NCI-H748 (cell line): Measurements from ENCODE around the gene ZNF496.

Source experiments
- DNase-seq: peaks from one replicate; lab custom pipeline; 2025; ENCODE audit not compliant: unreplicated experiment; lab: John Stamatoyannopoulos, UW

Gene ZNF496

DNA sequence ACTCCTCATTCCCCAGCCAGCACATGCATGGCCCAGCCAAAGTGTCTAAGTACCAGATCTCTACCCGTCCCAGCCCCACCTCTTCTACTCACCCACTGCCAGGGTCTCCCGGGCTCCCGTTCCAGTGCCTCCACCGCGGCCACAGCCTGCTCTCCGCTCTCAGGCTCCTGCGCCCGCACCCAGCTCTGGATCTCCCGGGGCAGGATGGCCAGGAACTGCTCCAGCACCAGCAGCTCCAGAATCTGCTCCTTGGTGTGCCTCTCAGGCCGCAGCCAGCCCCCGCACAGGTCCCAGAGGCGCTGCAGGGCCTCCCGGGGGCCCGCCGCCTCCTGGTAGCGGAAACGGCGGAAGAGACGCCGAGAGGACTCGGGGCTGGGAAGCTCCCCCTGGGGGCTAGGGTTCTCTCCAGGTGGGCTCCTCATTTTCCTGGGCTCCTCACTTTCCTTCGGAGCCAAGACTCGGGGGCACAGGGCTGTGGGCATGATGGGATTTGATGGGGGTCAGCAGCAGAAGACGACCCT is 2.5 kb downstream of the ZNF496 start:
- DNase-seq = no peak

GRCh38 chr1:247328311-247328710 is 3.4 kb downstream of the ZNF496 start:
- no peak for DNase-seq

- DNase-seq = no peak
Measured at GRCh38 chr1:247326411-247327130, 5.1 kb downstream of the ZNF496 start.

- no peak for DNase-seq
Measured at GRCh38 chr1:247324923-247325322, 6.7 kb downstream of the ZNF496 start.

GRCh38 chr1:247324204-247324787 is 7.4 kb downstream of the ZNF496 start:
- DNase-seq = no peak

DNA sequence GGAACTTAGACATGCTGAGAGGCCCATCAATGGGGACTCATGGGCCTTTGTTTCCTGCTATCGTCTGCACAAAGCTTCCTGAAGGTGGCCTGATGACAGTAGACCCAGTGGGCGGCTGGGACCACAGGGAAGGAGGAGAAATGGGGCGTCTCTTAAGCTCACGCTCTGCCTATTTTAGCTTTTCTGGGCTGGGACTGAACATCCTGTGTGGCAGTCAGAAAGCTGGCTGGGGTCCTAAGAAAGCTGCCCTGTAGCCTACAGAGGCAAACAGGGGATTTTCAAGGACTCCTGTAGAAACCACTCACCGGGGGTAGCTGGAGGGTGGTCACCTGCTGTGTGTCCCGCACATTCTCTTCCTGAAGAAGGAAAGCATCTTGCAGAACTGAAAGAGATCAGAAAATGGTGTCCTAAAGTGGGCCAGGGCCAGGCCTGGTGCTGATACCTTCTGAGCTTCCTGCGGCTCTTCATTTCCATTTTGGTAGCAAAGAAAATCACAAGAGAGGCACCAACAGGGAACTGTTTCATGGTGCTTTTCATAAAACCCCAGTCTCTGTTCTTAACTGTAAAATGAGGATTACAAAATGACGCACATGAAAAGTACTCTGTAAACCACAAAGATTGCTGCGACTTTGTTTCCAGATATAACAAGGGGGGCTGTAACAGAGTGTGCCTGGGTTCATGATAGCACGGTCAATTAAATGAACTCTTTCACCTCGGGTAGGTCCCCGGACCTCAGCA is 8.6 kb downstream of the ZNF496 start:
- DNase-seq = no peak

DNA sequence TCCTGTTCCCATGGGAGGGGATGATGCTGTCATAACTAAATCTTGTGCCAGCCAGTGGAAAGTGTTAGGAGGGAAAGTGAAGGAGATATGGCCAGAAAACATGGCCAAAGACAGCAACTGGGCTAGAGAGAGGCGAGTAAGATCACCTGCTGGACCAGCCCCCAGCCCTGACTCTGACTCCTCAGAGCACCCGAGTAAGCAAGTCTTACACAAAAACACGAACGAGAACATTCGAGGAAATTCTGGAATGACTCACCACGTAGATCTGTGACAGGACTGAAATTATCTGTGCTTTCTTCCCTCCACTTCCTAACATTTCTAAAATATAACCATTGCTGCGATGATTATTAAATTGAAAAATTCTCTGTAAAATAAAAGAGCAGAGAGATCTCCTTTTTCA is 9.2 kb downstream of the ZNF496 start:
- DNase-seq = no peak

GRCh38 chr1:247317702-247318101 is 14.0 kb downstream of the ZNF496 start:
- no peak for DNase-seq

DNA sequence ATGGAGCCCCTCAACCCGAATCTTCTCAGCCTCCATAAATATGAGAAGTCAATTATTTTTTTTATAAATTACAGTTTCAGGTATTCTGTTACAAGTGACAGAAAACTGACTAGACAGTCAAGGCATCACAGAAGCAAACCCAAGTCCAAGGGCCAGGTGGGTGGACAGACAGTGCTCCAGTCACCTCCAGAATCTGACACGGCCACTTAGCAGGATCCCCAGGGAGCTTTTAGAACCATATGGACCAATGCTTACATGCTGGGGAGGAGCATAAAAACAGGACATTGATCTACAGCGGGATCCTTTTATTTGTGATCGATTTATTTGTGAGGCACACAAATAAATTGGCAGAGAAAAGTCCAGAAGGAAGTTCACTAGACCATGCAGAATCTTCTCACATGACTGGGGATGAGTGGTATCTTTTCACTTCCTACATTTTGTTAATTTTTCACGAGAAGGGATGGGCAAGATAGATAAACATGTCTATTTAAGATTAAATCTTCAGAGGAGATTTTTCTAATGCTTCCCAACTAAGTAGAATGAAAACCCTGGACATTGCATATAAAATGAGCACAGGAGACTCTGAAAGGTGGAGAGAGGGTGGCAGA is 15.0 kb downstream of the ZNF496 start:
- DNase-seq = no peak

DNA sequence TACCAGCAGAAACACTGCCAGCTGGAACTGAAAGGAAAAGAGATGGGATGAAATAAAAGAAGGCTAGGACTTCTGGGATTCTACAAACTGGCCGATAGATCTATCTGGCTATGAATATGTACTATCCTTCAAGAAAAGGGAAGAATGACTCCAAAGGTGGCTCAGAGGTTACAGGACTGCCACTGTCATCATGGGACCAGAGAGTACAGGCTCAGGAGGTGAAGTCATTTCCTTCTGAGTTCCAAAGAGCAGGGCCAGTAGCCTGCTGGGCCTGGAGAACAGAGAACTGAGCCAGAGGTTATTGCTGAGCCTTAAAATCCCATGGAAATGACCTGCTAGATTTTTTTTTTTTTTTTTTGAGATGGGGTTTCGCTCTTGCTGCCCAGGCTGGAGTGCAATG is 27.6 kb downstream of the ZNF496 start:
- DNase-seq = no peak

DNA sequence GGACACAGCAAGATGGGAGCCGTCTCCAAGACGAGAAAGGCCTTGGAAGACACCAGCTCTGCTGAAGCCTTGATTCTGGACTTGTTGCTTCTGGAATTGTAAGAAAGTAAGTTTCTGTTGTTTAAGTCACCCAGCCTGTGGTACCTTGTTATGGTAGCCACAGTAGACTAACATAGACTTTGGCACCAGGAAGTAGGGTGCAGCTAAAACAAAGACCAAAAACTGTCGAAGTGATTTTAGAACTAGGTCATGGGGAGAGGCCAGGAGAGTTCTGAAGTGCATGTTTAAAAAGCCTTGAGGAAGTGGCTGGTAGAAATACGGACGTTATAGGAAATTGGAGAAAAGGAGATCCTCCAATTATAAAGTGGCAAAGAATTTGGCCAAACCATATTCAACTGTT is 28.5 kb downstream of the ZNF496 start:
- DNase-seq = no peak

- DNase-seq = no peak
Measured at GRCh38 chr1:247301176-247301540, 30.5 kb downstream of the ZNF496 start.

DNA sequence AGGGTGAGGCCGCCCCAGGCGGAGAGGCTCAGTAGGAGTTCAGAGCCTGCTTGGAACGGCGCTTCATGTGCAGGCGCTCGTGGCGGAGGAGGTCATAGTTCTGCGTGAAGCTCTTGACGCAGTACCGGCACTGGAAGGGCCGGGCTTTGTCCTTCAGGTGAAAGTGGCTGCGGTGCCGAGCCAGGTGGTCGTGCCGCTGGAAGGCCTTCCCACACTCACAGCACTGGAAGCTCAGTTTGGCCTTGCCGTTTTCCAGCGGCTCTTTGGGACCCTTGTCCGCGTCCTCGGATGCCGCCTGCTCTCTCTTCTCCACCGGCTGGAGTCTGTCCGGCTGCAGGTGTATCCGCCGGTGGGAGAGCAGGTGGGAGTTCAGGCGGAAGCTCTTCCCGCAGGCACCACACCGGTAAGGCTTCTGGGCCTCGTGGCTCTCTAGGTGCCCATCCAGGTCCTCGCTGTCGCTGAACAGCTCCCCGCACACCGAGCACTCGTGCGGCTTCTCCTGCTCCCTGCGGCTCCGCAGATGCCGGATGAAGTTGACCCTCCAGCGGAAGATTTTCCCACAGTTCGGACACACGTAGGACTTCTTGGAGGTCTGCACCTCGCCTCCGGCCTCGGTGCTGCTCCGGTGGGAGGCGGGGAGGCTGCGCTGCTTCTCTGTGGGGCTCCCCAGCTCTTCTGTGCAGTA is 31.0 kb downstream of the ZNF496 start:
- no peak for DNase-seq

GRCh38 chr1:247299723-247300381 is 31.8 kb downstream of the ZNF496 start:
- no peak for DNase-seq

DNA sequence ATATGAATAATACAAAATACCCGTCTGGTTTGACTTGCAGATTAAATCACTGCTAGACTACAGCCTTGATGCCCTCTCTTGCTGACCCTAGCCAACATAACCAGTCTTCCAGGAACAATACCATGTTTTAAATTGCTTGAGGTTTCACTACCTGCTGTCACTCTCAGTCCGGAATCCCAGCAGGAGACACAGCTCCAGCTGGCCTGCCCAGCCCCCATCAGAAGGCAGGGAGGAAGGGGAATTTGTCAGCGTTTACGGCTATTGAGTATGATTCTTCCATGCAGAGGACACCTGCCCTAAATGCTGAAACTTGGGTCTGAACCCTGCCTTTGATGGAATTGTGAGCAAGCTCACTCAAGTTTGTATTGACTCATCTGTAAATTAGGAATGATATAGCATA is 33.0 kb downstream of the ZNF496 start:
- no peak for DNase-seq

- no peak for DNase-seq
Measured at GRCh38 chr1:247298124-247298481, 33.6 kb downstream of the ZNF496 start.

DNA sequence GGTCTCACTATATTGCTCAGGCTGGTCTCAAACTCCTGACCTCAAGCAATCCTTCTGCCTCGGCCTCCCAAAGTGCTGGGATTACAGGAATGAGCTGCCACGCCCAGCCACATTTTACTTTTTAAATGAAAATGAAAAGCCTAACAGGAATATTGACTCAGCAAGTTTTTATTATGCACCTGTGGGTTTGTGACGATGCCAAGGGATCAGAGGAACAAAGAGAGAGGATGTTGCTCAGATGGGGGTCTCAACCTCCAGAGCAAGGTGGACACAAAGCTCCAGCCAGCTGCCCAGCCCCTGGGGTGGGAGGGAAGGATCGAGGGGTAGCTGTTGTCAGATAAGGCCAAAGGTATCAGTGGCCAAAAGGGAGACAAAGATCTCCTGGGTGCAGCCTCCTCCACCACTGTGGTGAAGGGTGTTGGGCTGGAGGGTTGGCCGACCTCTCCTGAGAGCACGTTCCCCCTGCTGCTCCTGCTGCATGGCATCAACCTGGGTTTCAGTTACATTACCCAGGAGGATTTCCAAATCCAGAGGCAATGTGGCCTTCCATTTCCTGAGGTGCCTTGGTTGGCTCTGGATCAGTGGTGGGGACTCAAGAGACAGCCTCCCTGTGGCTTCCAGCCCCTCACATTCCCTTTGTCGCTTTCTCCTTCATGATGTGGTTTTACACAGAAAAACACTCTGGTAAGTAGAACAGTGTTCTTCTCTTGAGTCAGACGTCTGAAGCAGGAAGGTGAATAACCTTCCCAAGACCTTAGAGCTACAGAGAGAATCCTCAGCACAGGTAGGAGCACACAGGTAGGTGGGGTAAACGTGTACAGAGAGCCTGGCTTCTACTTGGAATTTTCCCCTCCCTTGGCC is 34.2 kb downstream of the ZNF496 start:
- DNase-seq = no peak

DNA sequence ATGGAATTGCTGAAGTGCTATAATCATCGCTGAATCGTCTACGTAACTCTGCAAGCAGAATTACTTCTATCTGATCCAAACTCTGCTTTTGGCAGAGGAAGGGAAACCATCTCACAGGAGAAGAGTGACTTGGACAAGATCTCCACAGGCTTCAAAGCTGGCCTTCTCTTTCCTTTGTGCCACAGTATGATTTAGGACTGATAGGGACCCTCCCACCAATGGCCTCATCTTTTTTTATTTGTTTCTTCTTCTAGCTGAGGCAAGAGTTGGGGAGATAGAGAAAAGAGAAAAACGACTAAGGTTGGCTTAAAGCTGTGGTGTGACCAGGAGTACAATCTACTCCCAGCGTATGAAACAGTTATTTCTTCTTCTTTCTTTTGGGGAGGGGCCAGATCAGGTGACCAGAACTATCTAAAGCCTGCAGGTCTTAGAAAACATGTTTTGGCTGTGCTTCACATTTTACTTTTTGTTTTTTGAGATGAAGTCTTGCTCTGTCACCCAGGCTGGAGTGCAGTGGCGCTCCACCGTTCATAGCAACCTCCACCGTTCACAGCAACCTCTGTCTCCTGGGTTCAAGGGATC is 35.0 kb downstream of the ZNF496 start:
- DNase-seq = no peak

DNA sequence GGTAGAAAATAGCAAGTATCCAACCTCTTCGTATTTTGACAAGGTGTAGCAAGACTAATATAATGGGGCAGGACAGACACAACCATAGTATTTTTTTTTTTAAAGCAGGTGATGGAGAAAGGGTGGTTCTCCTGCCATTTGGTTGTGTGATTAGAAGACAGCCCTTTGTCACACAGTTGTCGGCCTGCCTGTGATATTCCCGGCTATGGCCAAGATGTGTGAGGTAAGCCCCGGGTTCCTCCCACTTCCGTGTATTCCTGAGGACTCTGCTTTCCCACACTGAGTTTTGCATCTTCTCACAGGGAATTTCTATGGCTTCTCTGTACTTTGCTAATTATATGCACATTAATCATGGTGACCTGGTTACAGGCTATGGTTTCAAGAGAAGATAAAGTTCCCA is 35.9 kb downstream of the ZNF496 start:
- DNase-seq = no peak
